IMR-90 (cell line): Measurements from ENCODE around the gene SOX6. TPM values are rescaled to one million over a fixed set of nuclear protein-coding genes. Genes with fewer than 3 reads are reported as not detected.

ENCODE experiments used
- ATAC-seq: fragments of 200-7000 bp; cut with Tn5 transposase; 2 replicates; pipeline ENCODE4 v1.9.1; 2020; ENCODE audit warnings: low read depth, mild to moderate bottlenecking, moderate library complexity
- BruUV-seq: library from RNA; stranded (reverse); fragments of 400-500 nt; replicated peaks from 2 replicates; lab custom pipeline; 2021; lab: Mats Ljungman, UMichigan
- CTCF ChIA-PET: fragments of 300-600 bp; formaldehyde crosslinking; extraction: SDS; loops from one replicate; lab custom pipeline; 2021; ENCODE audit warnings: antibody characterized with exemption; lab: Yijun Ruan, JAX
- POLR2A ChIA-PET: fragments of 300-600 bp; sonication (Branson Sonifier 250); formaldehyde crosslinking; loops from one replicate; lab custom pipeline; 2022; ENCODE audit warnings: antibody characterized with exemption; ENCODE audit not compliant: unreplicated experiment; lab: Charles Lee
- DNase-seq: peaks from one replicate; pipeline ENCODE4 v3.0.0; 2013
- H2AFZ ChIP-seq: replicated peaks from 2 replicates; pipeline ENCODE3; 2013; ENCODE audit warnings: low read length, mild to moderate bottlenecking; ENCODE audit not compliant: poor library complexity
- H2AK5ac ChIP-seq: 2 replicates; pipeline ENCODE4 v1.6.1; 2013; ENCODE audit warnings: low read depth, low read length, inconsistent platforms
- H2AK9ac ChIP-seq: replicated peaks from 2 replicates; pipeline ENCODE3; 2013; ENCODE audit warnings: mild to moderate bottlenecking, low read depth, low read length, moderate library complexity; ENCODE audit not compliant: poor library complexity
- H2BK120ac ChIP-seq: 2 replicates; pipeline ENCODE4 v1.6.1; 2013; ENCODE audit warnings: low read depth, low read length, inconsistent platforms
- H2BK15ac ChIP-seq: 3 replicates; pipeline ENCODE4 v1.6.1; 2013; ENCODE audit warnings: low read depth, low read length, inconsistent platforms
- H2BK20ac ChIP-seq: 2 replicates; pipeline ENCODE4 v1.6.1; 2013; ENCODE audit warnings: low read depth, mild to moderate bottlenecking, inconsistent platforms, low read length, moderate library complexity
- H2BK5ac ChIP-seq: 2 replicates; pipeline ENCODE4 v1.6.1; 2013; ENCODE audit warnings: mild to moderate bottlenecking, low read depth, low read length, inconsistent platforms; ENCODE audit not compliant: poor library complexity, severe bottlenecking
- H3K14ac ChIP-seq: replicated peaks from 2 replicates; pipeline ENCODE4 v1.6.1; 2013; ENCODE audit warnings: low read depth, low read length, inconsistent platforms
- H3K18ac ChIP-seq: 2 replicates; pipeline ENCODE4 v1.6.1; 2013; ENCODE audit warnings: low read depth, low read length, control low read depth
- H3K23ac ChIP-seq: 2 replicates; pipeline ENCODE4 v1.6.1; 2013; ENCODE audit warnings: low read depth, low read length, inconsistent platforms
- H3K27ac ChIP-seq: 2 replicates; pipeline ENCODE4 v1.5.1; 2013; ENCODE audit warnings: mild to moderate bottlenecking, control low read depth, low read length; ENCODE audit not compliant: insufficient read depth
- H3K27me3 ChIP-seq: 2 replicates; pipeline ENCODE4 v1.6.1; 2013; ENCODE audit warnings: low read length; ENCODE audit not compliant: control insufficient read depth, insufficient read depth
- H3K36me3 ChIP-seq: 2 replicates; pipeline ENCODE4 v1.6.1; 2013; ENCODE audit warnings: low read length, mixed read lengths; ENCODE audit not compliant: control insufficient read depth, insufficient read depth
- H3K4ac ChIP-seq: 2 replicates; pipeline ENCODE4 v1.6.1; 2013; ENCODE audit warnings: low read depth, low read length, inconsistent platforms
- H3K4me1 ChIP-seq: 2 replicates; pipeline ENCODE4 v1.6.1; 2013; ENCODE audit warnings: low read length, mixed read lengths; ENCODE audit not compliant: control insufficient read depth, insufficient read depth
- H3K4me2 ChIP-seq: 2 replicates; pipeline ENCODE4 v1.6.1; 2013; ENCODE audit warnings: low read depth, mild to moderate bottlenecking, control low read depth, low read length, moderate library complexity
- H3K4me3 ChIP-seq: 2 replicates; pipeline ENCODE4 v1.5.1; 2013; ENCODE audit warnings: low read depth, mild to moderate bottlenecking, control low read depth, low read length, moderate library complexity; ENCODE audit not compliant: insufficient read depth
- H3K56ac ChIP-seq: 2 replicates; pipeline ENCODE4 v1.6.1; 2013; ENCODE audit warnings: low read length, inconsistent platforms; ENCODE audit not compliant: insufficient read depth; ENCODE audit errors: extremely low read depth
- H3K79me1 ChIP-seq, 2 experiments: 2 replicates each; pipeline ENCODE4 v1.6.1; 2013; ENCODE audit warnings: low read length in 2 of 2, inconsistent platforms in 1 of 2, low read depth in 1 of 2
- H3K9ac ChIP-seq: 2 replicates; pipeline ENCODE4 v1.6.1; 2013; ENCODE audit warnings: low read depth, low read length, control low read depth
- H3K9me1 ChIP-seq: 2 replicates; pipeline ENCODE4 v1.6.1; 2013; ENCODE audit warnings: low read length, inconsistent platforms; ENCODE audit not compliant: insufficient read depth
- H3K9me3 ChIP-seq: 2 replicates; pipeline ENCODE4 v1.6.1; 2013; ENCODE audit warnings: low read length; ENCODE audit not compliant: control insufficient read depth, insufficient read depth
- H4K20me1 ChIP-seq: 2 replicates; pipeline ENCODE4 v1.6.1; 2013; ENCODE audit warnings: low read length, inconsistent platforms; ENCODE audit not compliant: insufficient read depth
- H4K5ac ChIP-seq: 2 replicates; pipeline ENCODE4 v1.6.1; 2013; ENCODE audit warnings: mild to moderate bottlenecking, low read depth, low read length, control low read depth
- H4K8ac ChIP-seq, 2 experiments: 2 replicates each; pipeline ENCODE4 v1.6.1; 2013; ENCODE audit warnings: low read depth in 2 of 2, low read length in 2 of 2, control low read depth in 1 of 2, inconsistent platforms in 1 of 2
- H4K91ac ChIP-seq: 2 replicates; pipeline ENCODE4 v1.6.1; 2013; ENCODE audit warnings: low read depth, low read length, inconsistent platforms; ENCODE audit not compliant: insufficient read depth
- BHLHE40 ChIP-seq: fragments of 150-350 bp; IDR thresholded peaks from 2 replicates; pipeline ENCODE4 v1.6.1; 2016; ENCODE audit warnings: mild to moderate bottlenecking, low read depth, low read length
- CEBPB ChIP-seq: IDR thresholded peaks from 2 replicates; pipeline ENCODE4 v1.6.1; 2012; ENCODE audit warnings: low read depth, low read length, improper control_type of control experiment
- MXI1 ChIP-seq: IDR thresholded peaks from 2 replicates; pipeline ENCODE4 v1.6.1; 2012; ENCODE audit warnings: low read depth, mild to moderate bottlenecking, low read length, moderate library complexity, borderline replicate concordance
- NFE2L2 ChIP-seq: fragments of 150-350 bp; IDR thresholded peaks from 2 replicates; pipeline ENCODE4 v1.6.1; 2016; ENCODE audit warnings: low read depth, mild to moderate bottlenecking, low read length
- RAD21 ChIP-seq: IDR thresholded peaks from 2 replicates; pipeline ENCODE4 v1.6.1; 2012; ENCODE audit warnings: low read length, improper control_type of control experiment
- RCOR1 ChIP-seq: IDR thresholded peaks from 2 replicates; pipeline ENCODE4 v1.6.1; 2012; ENCODE audit warnings: mild to moderate bottlenecking, low read length, improper control_type of control experiment; ENCODE audit not compliant: insufficient replicate concordance
- dilution Hi-C: fragments of 300-500 bp; cut with HindIII; formaldehyde crosslinking; loops from one replicate; pipeline ENCODE4 v1.14.3; 2018; ENCODE audit warnings: low sequenced_read_pairs; ENCODE audit not compliant: unreplicated experiment
- in situ Hi-C: fragments of 300-500 bp; cut with MboI; formaldehyde crosslinking; loops from 3 replicates; pipeline ENCODE4 v1.14.3; 2019; ENCODE audit warnings: low sequenced_read_pairs, inconsistent platforms, mixed read lengths
- intact Hi-C: fragments of 100-400 bp; cut with micrococcal nuclease; formaldehyde crosslinking; loops from 2 replicates; pipeline ENCODE4 v1.10.0; 2022
- polyA plus RNA-seq, 3 experiments: library from polyadenylated mRNA; depleted of rRNA; stranded (reverse); fragments of >200 nt; gene quantifications; 2 replicates each; pipeline ENCODE4 v1.2.3, GENCODE V29; 2012; ENCODE audit warnings: low replicate concordance in 1 of 3
- total RNA-seq: library from RNA; depleted of rRNA; stranded (reverse); fragments of >200 nt; gene quantifications from 2 replicates; pipeline ENCODE4 v1.2.3, GENCODE V29; 2012

Gene SOX6
- total and polyA plus RNA-seq, 2 of the 4 experiments (the other 2 are of a cell fraction), result 1.7 to 7.7 TPM

- Histone ChIP-seq H2BK20ac (no peak overlapping the region), H2AFZ (no peak overlapping the region), H2AK5ac (no peak overlapping the region), H3K14ac (no peak overlapping the region), H3K56ac (no peak overlapping the region), H2AK9ac (no peak overlapping the region), H3K4me3 (no peak overlapping the region), H3K36me3 (peaks cover 1% of the 10 kb centered on the region; the same call in 1 of the 2 replicates), H4K20me1 (no peaks in the 10 kb centered on the region), H3K79me1 (no peaks in the 10 kb centered on the region; a peak in 1 of 4 replicates), H3K18ac (no peak overlapping the region), H3K9me3 (no peaks in the 10 kb centered on the region), H3K27me3 (no peaks in the 10 kb centered on the region), H4K8ac (no peak overlapping the region), H3K4me2 (no peak overlapping the region), H3K9me1 (no peaks in the 10 kb centered on the region), H2BK15ac (no peak overlapping the region), H3K4ac (no peak overlapping the region), H2BK5ac (no peak overlapping the region), H3K23ac (no peak overlapping the region), H3K4me1 (no peaks in the 10 kb centered on the region), H3K27ac (no peak overlapping the region), H4K5ac (no peak overlapping the region), H2BK120ac (no peak overlapping the region), H4K91ac (no peak overlapping the region), H3K9ac (no peak overlapping the region)
- ChIA-PET POLR2A (no interaction called here), CTCF (interaction anchor here (0.7 kb wide), 1 partner anchor 85 kb away, joined by 3 read pairs; no protein-coding TSS in a partner anchor)
- BruUV-seq, result no TSS peak
- dilution Hi-C loops (no loop called here), in situ Hi-C loops (no loop called here), intact Hi-C loops (no loop called here)
- TF ChIP-seq RAD21 (no peak), BHLHE40 (no peak), CEBPB (no peak), NFE2L2 (no peak), RCOR1 (no peak), MXI1 (no peak)
- DNase-seq, result no peak
- ATAC-seq, result no peak
Observed at GRCh38 chr11:16336721-16337120, 19.6 kb downstream of the SOX6 start.
